ENCODE results near the gene IGFBP5. TPM values are rescaled to one million over a fixed set of nuclear protein-coding genes. Genes with fewer than 3 reads are reported as not detected.

The IGFBP5 gene
- total and polyA plus RNA-seq, 10 of the 15 experiments (the other 5 are each of a cell fraction or from before 2014, with no cell fraction given), result 2.8 TPM; not detected in 9

DNA sequence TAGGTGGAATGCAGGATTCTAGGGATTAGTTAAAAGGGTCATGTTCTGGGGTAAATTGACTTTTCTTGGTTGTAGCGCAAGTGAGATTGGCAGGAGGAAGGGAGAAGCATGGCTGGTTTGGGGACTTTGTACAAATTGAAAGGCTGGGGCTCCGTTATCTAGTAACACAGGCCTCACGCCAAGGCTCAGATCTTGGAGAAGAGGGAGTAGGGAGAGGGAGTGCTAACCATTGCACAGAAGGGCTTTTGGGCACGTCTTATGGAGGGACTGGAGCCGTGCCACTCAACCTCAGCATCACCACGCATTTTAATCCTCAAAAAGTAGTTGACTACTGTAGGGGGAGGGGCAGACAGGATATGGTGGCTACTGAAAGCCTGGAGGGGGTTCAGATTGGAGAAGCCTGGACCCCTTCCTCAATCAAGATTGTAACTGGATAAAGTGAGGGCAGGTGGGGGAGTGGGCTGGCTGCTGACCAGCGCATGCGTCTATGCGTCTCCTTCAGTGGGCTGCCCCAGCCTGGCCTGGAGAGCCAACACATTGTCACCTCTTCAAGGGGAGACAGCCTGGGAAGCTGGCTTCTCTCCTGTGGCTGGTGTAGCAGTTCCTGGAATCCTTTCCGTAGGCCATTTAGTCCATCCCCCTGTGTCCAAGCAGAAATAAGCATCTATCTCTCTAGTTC is 14.3 kb downstream of the IGFBP5 start:
- no TSS peak for BruUV-seq (replicated peaks)
- Histone ChIP-seq H3K27me3 (replicated peaks in 1 of 2; ENCODE audit: control insufficient read depth in 2 of 2, insufficient read depth in 2 of 2, low read length in 1 of 2) (no peaks in the 10 kb centered on the region), H3K9ac (ENCODE audit: control insufficient read depth, insufficient read depth, low read length) (no peak overlapping the region), H3K27ac (ENCODE audit: control insufficient read depth, insufficient read depth) (no peak overlapping the region), H3K36me3 (ENCODE audit: control insufficient read depth in 2 of 2, insufficient read depth in 2 of 2, low read length in 1 of 2) (no peaks in the 10 kb centered on the region), H3K4me2 (ENCODE audit: control insufficient read depth, insufficient read depth) (no peak overlapping the region), H4K20me1 (ENCODE audit: control insufficient read depth, insufficient read depth) (no peaks in the 10 kb centered on the region), H3K4me1 (ENCODE audit: control insufficient read depth, insufficient read depth, low read length) (no peaks in the 10 kb centered on the region), H2AFZ (ENCODE audit: control insufficient read depth, low read depth, low read length) (no peak overlapping the region), H3K9me3 (replicated peaks; ENCODE audit: control insufficient read depth, insufficient read depth, low read length) (no peaks in the 10 kb centered on the region), H3K4me3 (no peak overlapping the region), H3K79me2 (ENCODE audit: control insufficient read depth, insufficient read depth, low read length) (no peaks in the 10 kb centered on the region)
- in situ Hi-C loops (cut with MboI) (no loop called here), intact Hi-C loops (cut with micrococcal nuclease; ENCODE audit: unreplicated experiment) (loop anchor here (5.0 kb wide), 2 partner anchors 481 to 1076 kb away; no protein-coding TSS in a partner anchor)
- ATAC-seq, result no peak
- no peak for DNase-seq (ENCODE audit: low read depth, low spot score)
- ChIA-PET SMC1A (ENCODE audit: uncharacterized antibody, unreplicated experiment) (interaction anchor here (0.7 kb wide), 1 partner anchor 161 kb away, joined by 5 read pairs; no protein-coding TSS in a partner anchor), RAD21 (ENCODE audit: unreplicated experiment) (no interaction called here), POLR2A (no interaction called here), CTCF (interaction anchor here (0.6 to 1.6 kb wide), 2 partner anchors 20 to 830 kb away, joined by 3 to 6 read pairs; no protein-coding TSS in a partner anchor)
- WGBS (ENCODE audit: insufficient coverage, insufficient replicate concordance, low lambda C conversion rate, missing lambda C conversion rate), result 46% methylated on average over 10 of the region's 10 CpGs
- FAIRE-seq, result no peak
- TF ChIP-seq BHLHE40 (IDR thresholded peaks at IDR 0.05; ENCODE audit: borderline replicate concordance in 1 of 2, low read depth in 2 of 2, low read length in 1 of 2) (no peak), ZNF274 (IDR thresholded peaks at IDR 0.05; ENCODE audit: insufficient read depth, insufficient read length) (no peak), JUND (IDR thresholded peaks at IDR 0.05; ENCODE audit: low read depth, low read length) (no peak), SUZ12 (IDR thresholded peaks at IDR 0.05; ENCODE audit: unreplicated experiment) (no peak), CHD1 (IDR thresholded peaks at IDR 0.05; ENCODE audit: low read depth, low read length) (no peak), CBX5 (IDR thresholded peaks at IDR 0.05; ENCODE audit: low read depth) (no peak)
- TF ChIP-seq, protein P1, sequence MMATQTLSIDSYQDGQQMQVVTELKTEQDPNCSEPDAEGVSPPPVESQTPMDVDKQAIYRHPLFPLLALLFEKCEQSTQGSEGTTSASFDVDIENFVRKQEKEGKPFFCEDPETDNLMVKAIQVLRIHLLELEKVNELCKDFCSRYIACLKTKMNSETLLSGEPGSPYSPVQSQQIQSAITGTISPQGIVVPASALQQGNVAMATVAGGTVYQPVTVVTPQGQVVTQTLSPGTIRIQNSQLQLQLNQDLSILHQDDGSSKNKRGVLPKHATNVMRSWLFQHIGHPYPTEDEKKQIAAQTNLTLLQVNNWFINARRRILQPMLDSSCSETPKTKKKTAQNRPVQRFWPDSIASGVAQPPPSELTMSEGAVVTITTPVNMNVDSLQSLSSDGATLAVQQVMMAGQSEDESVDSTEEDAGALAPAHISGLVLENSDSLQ (IDR thresholded peaks at IDR 0.05), result no peak

Data from GM12878 (cell line).